B cell (primary cell): Measurements from ENCODE around the gene TSPAN31. TPM values are rescaled to one million over a fixed set of nuclear protein-coding genes. Genes with fewer than 3 reads are reported as not detected.

Experiments used
- ATAC-seq: fragments of 200-7000 bp; cut with Tn5 transposase; one replicate; pipeline ENCODE4 v1.10.0; 2021; ENCODE audit warnings: low read depth, mild to moderate bottlenecking, moderate number of reproducible peaks, moderate library complexity
- CTCF ChIA-PET: fragments of 350-600 bp; sonication (Branson Sonifier 250); formaldehyde crosslinking; loops from one replicate; lab custom pipeline; 2021; ENCODE audit warnings: antibody characterized with exemption, inconsistent platforms; lab: Charles Lee
- POLR2A ChIA-PET: fragments of 350-600 bp; sonication (Branson Sonifier 250); formaldehyde crosslinking; loops from one replicate; lab custom pipeline; 2021; ENCODE audit warnings: antibody characterized with exemption; lab: Charles Lee
- DNase-seq: peaks from one replicate; pipeline ENCODE4 v3.0.0; 2013
- H2AFZ ChIP-seq: 2 replicates; pipeline ENCODE4 v1.6.1; 2012; ENCODE audit warnings: mild to moderate bottlenecking, low read depth, low read length; ENCODE audit not compliant: insufficient read depth, poor library complexity, severe bottlenecking
- H3K27ac ChIP-seq, 2 donors: 1 replicate in 1 of 2; 2 replicates in 1 of 2; pipeline ENCODE4 v1.5.1; 2012 to 2013; ENCODE audit warnings: low read length in 2 of 2, mild to moderate bottlenecking in 2 of 2, moderate library complexity in 1 of 2
- H3K27me3 ChIP-seq, 4 experiments: fragments of 200-600 bp in 1 of 4; sonication (generic) in 1 of 4; replicated peaks in 1 of 4; 1 replicate in 2 of 4; 2 replicates in 2 of 4; pipeline versions ENCODE4 v1.6.1 to v1.7.0; 2013 to 2016; ENCODE audit warnings: low read length in 3 of 4, mild to moderate bottlenecking in 2 of 4, mixed read lengths in 1 of 4, moderate library complexity in 1 of 4; ENCODE audit not compliant: insufficient read depth in 4 of 4, control insufficient read depth in 3 of 4; ENCODE audit errors: control extremely low read depth in 1 of 4
- H3K36me3 ChIP-seq, 2 experiments: replicated peaks in 1 of 2; 1 replicate in 1 of 2; 2 replicates in 1 of 2; pipeline versions ENCODE4 v1.6.1 to v1.7.1; 2013; ENCODE audit warnings: low read length in 1 of 2; ENCODE audit not compliant: insufficient read depth in 2 of 2, control insufficient read depth in 1 of 2; ENCODE audit errors: control extremely low read depth in 1 of 2, extremely low read depth in 1 of 2
- H3K4me1 ChIP-seq, 2 donors: fragments of 200-600 bp in 1 of 2; sonication (generic) in 1 of 2; 1 replicate in 1 of 2; 2 replicates in 1 of 2; pipeline versions ENCODE4 v1.5.1 to v1.6.1; 2013 to 2017; ENCODE audit warnings: low read length in 2 of 2; ENCODE audit not compliant: control insufficient read depth in 2 of 2, insufficient read depth in 2 of 2
- H3K4me2 ChIP-seq: replicated peaks from 2 replicates; pipeline ENCODE3; 2012; ENCODE audit warnings: mild to moderate bottlenecking, low read depth, low read length; ENCODE audit not compliant: poor library complexity, severe bottlenecking
- H3K4me3 ChIP-seq, 5 experiments: fragments of 200-600 bp in 1 of 5; sonication (generic) in 1 of 5; 1 replicate in 3 of 5; 2 replicates in 2 of 5; pipeline versions ENCODE4 v1.5.1 to v1.7.0; 2011 to 2016; ENCODE audit warnings: low read length in 4 of 5, mild to moderate bottlenecking in 4 of 5, low read depth in 2 of 5, control low read depth in 1 of 5, moderate library complexity in 1 of 5; ENCODE audit not compliant: insufficient read depth in 1 of 5; ENCODE audit errors: control extremely low read depth in 1 of 5, extremely low read depth in 1 of 5
- H3K79me2 ChIP-seq: fragments of 200-600 bp; sonication (generic); one replicate; pipeline ENCODE4 v1.6.0; 2016; ENCODE audit warnings: low read length; ENCODE audit not compliant: control insufficient read depth, insufficient read depth
- H3K9ac ChIP-seq: fragments of 200-600 bp; sonication (generic); 2 replicates; pipeline ENCODE4 v1.6.1; 2017; ENCODE audit warnings: mild to moderate bottlenecking, low read length, moderate library complexity
- H3K9me3 ChIP-seq, 3 donors: one replicate each; pipeline versions ENCODE4 v1.6.1 to v1.7.1; 2013; ENCODE audit warnings: low read length in 2 of 3; ENCODE audit not compliant: control insufficient read depth in 2 of 3, insufficient read depth in 1 of 3; ENCODE audit errors: control extremely low read depth in 1 of 3
- H4K20me1 ChIP-seq: 2 replicates; pipeline ENCODE4 v1.6.0; 2012; ENCODE audit warnings: mild to moderate bottlenecking, low read length; ENCODE audit not compliant: insufficient read depth, control insufficient read depth, poor library complexity, severe bottlenecking
- H3K27ac Mint-ChIP-seq: one replicate; pipeline ENCODE4 v1.8.0; 2021; ENCODE audit warnings: mixed read lengths
- H3K27me3 Mint-ChIP-seq: one replicate; pipeline ENCODE4 v1.8.0; 2021; ENCODE audit warnings: mixed read lengths
- H3K4me1 Mint-ChIP-seq: one replicate; pipeline ENCODE4 v1.8.0; 2021; ENCODE audit warnings: mixed read lengths
- H3K4me3 Mint-ChIP-seq: one replicate; pipeline ENCODE4 v1.8.0; 2021; ENCODE audit warnings: mixed read lengths
- H3K9me3 Mint-ChIP-seq: one replicate; pipeline ENCODE4 v1.8.0; 2022; ENCODE audit warnings: mixed read lengths; ENCODE audit not compliant: insufficient read depth
- EZH2 ChIP-seq: IDR thresholded peaks from 2 replicates; pipeline ENCODE4 v1.6.1; 2012; ENCODE audit warnings: borderline replicate concordance, low read depth, mild to moderate bottlenecking, moderate library complexity, low read length; ENCODE audit not compliant: insufficient read depth, poor library complexity, severe bottlenecking
- WGBS: methylation state at CpG from one replicate; pipeline ENCODE4 v1.1.5; 2013; ENCODE audit warnings: missing lambda C conversion rate; ENCODE audit not compliant: insufficient coverage; 5-methylcytosine and 5-hydroxymethylcytosine counted together
- intact Hi-C: fragments of 100-400 bp; cut with micrococcal nuclease; formaldehyde crosslinking; loops from one replicate; pipeline ENCODE4 v1.10.0; 2022
- polyA plus RNA-seq: library from polyadenylated mRNA; depleted of rRNA; stranded (reverse); fragments of >200 nt; gene quantifications from 2 replicates; pipeline ENCODE4 v1.2.3, GENCODE V29; 2012
- total RNA-seq, 2 donors: library from RNA; stranded (reverse); fragments of 120-200 nt in 1 of 2; gene quantifications; 1 replicate in 1 of 2; 2 replicates in 1 of 2; pipeline versions ENCODE4 v1.2.3 to v1.2.4, GENCODE V29; 2013 to 2022
- TF ChIP-seq, protein P1 (sequence below): fragments of 200-600 bp; IDR thresholded peaks from one replicate; pipeline ENCODE4 v1.8.0; 2022; ENCODE audit warnings: antibody characterized with exemption, mild to moderate bottlenecking

The TSPAN31 gene
- total and polyA plus RNA-seq, 2 donors (not counting 1 experiment from before 2014, with no cell fraction given), result 24.0 to 29.6 TPM

DNA sequence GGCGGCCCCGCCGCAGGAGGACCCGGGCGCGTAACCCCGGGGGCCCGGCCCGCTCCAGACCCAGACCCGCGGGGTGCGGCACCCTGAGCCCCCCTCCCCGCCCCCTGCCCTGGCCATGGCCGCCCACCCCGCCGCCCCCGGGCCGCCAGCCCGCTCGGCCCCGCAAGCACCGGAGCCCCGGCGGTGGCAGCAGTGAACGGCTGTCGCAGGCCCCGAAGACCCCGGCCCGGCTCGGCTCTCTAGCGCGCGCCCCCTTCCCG is 10.3 kb downstream of the TSPAN31 start:
- peak overlapping the region; percentile 16 for H2AFZ ChIP-seq
- Mint-ChIP-seq H3K4me1 (peaks cover 72% of the 10 kb centered on the region), H3K27me3 (no peaks in the 10 kb centered on the region), H3K9me3 (no peaks in the 10 kb centered on the region), H3K27ac (no peak overlapping the region), H3K4me3 (peak overlapping the region; percentile 96)
- H4K20me1 ChIP-seq, result peaks cover 41% of the 10 kb centered on the region
- POLR2A ChIA-PET, result interaction anchor here (1.0 kb wide), 1 partner anchor 92 kb away, joined by 4 read pairs; the partner anchor contains the start of gene CTDSP2
- H3K4me1 ChIP-seq, result peaks cover 44 to 68% of the 10 kb centered on the region in 2 donors
- no peaks in the 10 kb centered on the region for H3K27me3 ChIP-seq
- no peak for ATAC-seq
- H3K9me3 ChIP-seq, result no peaks in the 10 kb centered on the region
- WGBS, result 0% methylated on average over 7 of the region's 34 CpGs
- DNase-seq, result no peak
- intact Hi-C loops, result loop anchor here (5.0 to 10.0 kb wide), 5 partner anchors 77 to 670 kb away; partner anchors contain the start of genes CTDSP2, GLI1, INHBE and MARS1
- H3K4me2 ChIP-seq, result peak overlapping the region; percentile 90
- CTCF ChIA-PET, result interaction anchor here (1.5 to 2.6 kb wide), 3 partner anchors 27 to 150 kb away, joined by 5 to 31 read pairs (median 7); partner anchors contain the start of gene TSFM
- TF ChIP-seq EZH2, result no peak
- TF ChIP-seq, protein P1, sequence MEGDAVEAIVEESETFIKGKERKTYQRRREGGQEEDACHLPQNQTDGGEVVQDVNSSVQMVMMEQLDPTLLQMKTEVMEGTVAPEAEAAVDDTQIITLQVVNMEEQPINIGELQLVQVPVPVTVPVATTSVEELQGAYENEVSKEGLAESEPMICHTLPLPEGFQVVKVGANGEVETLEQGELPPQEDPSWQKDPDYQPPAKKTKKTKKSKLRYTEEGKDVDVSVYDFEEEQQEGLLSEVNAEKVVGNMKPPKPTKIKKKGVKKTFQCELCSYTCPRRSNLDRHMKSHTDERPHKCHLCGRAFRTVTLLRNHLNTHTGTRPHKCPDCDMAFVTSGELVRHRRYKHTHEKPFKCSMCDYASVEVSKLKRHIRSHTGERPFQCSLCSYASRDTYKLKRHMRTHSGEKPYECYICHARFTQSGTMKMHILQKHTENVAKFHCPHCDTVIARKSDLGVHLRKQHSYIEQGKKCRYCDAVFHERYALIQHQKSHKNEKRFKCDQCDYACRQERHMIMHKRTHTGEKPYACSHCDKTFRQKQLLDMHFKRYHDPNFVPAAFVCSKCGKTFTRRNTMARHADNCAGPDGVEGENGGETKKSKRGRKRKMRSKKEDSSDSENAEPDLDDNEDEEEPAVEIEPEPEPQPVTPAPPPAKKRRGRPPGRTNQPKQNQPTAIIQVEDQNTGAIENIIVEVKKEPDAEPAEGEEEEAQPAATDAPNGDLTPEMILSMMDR, result no peak
- H3K79me2 ChIP-seq, result peaks cover 48% of the 10 kb centered on the region
- peaks cover 1 to 38% of the 10 kb centered on the region in 2 experiments for H3K36me3 ChIP-seq
- peak overlapping the region in 4 of 5 experiments; percentile 78 to 87 (median 86) for H3K4me3 ChIP-seq
- H3K27ac ChIP-seq, result peak overlapping the region in 1 of 2 donors; percentile 30
- peak overlapping the region; percentile 80 for H3K9ac ChIP-seq
